Measurements from ENCODE around the gene RAB7B. TPM values are rescaled to one million over a fixed set of nuclear protein-coding genes. Genes with fewer than 3 reads are reported as not detected.

The RAB7B gene
- total and polyA plus RNA-seq, 2 donors = 6.4 to 8.6 TPM

DNA sequence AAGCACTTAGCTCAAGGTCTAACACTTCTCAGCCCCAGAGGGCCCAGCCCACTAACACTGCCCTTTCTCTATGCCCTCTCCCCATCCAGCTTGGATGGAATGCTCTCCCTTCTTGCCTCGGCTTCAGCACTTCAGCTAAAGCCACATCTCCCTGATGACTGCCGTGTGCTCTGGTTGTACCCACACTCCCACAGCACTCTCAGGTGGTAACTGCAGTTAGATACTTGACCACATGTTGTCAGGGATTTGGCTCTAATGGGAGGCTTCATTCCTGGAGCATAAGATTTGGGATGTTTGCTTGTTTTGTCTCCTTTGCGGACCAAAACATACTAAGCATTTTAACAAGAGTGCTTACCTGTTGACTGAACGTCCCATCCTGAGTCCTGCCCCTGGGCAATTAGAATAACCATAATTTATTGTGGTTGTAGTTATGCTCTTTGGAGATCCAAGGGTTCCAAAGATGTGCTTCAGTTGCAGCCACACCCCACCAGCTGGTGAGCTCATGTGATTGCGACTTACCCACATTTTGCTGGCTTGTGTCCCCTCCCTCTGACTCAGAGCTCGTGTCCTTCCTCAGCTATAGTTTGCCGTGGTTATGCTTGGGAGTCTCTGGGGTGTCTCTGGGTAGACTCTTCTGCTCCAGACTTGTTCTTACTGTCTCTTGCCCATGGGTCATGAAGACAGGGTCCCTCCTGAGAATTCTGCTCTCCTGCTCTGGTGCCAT, 52.2 kb downstream of the RAB7B start:
- Histone ChIP-seq H3K36me3 (ENCODE audit: control insufficient read depth in 2 of 2, insufficient read depth in 2 of 2, low read length in 1 of 2) (no peaks in the 10 kb centered on the region), H3K4me1 (ENCODE audit: control insufficient read depth in 2 of 2, insufficient read depth in 2 of 2, low read length in 2 of 2) (peaks cover 0 to 3% of the 10 kb centered on the region in 2 donors), H3K4me3 (ENCODE audit: low read length in 2 of 2) (no peak overlapping the region), H3K27ac (ENCODE audit: low read depth in 1 of 2, low read length in 1 of 2) (no peak overlapping the region), H3K9me3 (ENCODE audit: control insufficient read depth in 2 of 2, insufficient read depth in 1 of 2, low read length in 1 of 2) (no peaks in the 10 kb centered on the region), H3K27me3 (ENCODE audit: control insufficient read depth in 2 of 2, insufficient read depth in 1 of 2, low read length in 1 of 2) (peaks cover 0 to 5% of the 10 kb centered on the region in 2 donors)
- DNase-seq (ENCODE audit: low read depth in 6 of 9, low spot score in 9 of 9) = no peak
- 92% methylated on average over 7 of the region's 7 CpGs for WGBS

DNA sequence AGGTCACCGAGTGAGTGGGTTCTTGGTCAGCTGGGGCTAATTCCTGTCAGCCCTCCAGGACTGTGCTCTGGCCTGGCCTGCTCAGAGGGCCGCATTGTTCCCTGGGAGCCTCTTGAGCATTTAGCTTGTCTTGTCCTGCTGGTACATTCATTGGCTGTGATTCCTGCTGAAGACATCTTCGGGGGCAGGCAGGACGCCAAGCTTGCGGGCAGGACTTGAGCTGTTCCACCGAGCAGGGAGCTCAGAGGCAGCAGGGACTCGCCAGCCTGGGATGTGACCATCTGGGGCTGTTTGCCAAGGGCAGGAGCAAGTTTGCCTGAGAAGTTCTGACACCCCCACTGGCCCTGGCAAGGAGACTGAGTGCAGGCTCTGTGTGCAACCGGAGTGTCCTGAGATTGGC, 52.9 kb downstream of the RAB7B start:
- no peak overlapping the region for H3K27ac ChIP-seq (ENCODE audit: low read depth in 1 of 2, low read length in 1 of 2)
- DNase-seq (ENCODE audit: low read depth in 6 of 9, low spot score in 9 of 9) = no peak
- H3K9me3 ChIP-seq (ENCODE audit: control insufficient read depth in 2 of 2, insufficient read depth in 1 of 2, low read length in 1 of 2) = no peaks in the 10 kb centered on the region
- 90% methylated on average over 8 of the region's 8 CpGs for WGBS
- peaks cover 0 to 4% of the 10 kb centered on the region in 2 donors for H3K27me3 ChIP-seq (ENCODE audit: control insufficient read depth in 2 of 2, insufficient read depth in 1 of 2, low read length in 1 of 2)
- no peak overlapping the region for H3K4me3 ChIP-seq (ENCODE audit: low read length in 2 of 2)
- peaks cover 0 to 3% of the 10 kb centered on the region in 2 donors for H3K4me1 ChIP-seq (ENCODE audit: control insufficient read depth in 2 of 2, insufficient read depth in 2 of 2, low read length in 2 of 2)
- H3K36me3 ChIP-seq (ENCODE audit: control insufficient read depth in 2 of 2, insufficient read depth in 2 of 2, low read length in 1 of 2) = no peaks in the 10 kb centered on the region

DNA sequence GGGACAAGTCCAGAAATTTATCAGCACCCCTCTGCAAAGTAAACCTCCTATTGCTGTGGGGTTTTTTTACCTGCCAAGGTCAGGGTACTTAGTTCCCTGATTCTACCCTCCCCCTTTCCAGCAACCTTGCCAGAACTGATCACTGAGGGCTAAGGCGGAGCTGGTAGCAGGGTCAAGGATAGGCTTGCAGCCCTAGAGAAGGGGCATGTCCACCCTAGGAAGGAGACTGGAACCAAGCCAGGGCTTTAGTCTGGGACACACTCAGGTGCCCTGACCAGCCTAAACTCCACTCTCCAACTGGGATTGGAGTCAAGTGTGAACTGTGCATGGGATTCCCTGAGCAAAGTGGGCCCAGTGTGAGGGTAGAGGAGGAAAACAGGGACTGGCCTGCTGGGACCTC, 53.4 kb downstream of the RAB7B start:
- DNase-seq (ENCODE audit: low read depth in 6 of 9, low spot score in 9 of 9) = no peak
- no peak overlapping the region for H3K27ac ChIP-seq (ENCODE audit: low read depth in 1 of 2, low read length in 1 of 2)
- WGBS = 95% methylated on average over 1 of the region's 1 CpG
- H3K9me3 ChIP-seq (ENCODE audit: control insufficient read depth in 2 of 2, insufficient read depth in 1 of 2, low read length in 1 of 2) = no peaks in the 10 kb centered on the region
- peaks cover 0 to 3% of the 10 kb centered on the region in 2 donors for H3K4me1 ChIP-seq (ENCODE audit: control insufficient read depth in 2 of 2, insufficient read depth in 2 of 2, low read length in 2 of 2)
- H3K27me3 ChIP-seq (ENCODE audit: control insufficient read depth in 2 of 2, insufficient read depth in 1 of 2, low read length in 1 of 2) = no peaks in the 10 kb centered on the region
- no peak overlapping the region for H3K4me3 ChIP-seq (ENCODE audit: low read length in 2 of 2)
- H3K36me3 ChIP-seq (ENCODE audit: control insufficient read depth in 2 of 2, insufficient read depth in 2 of 2, low read length in 1 of 2) = no peaks in the 10 kb centered on the region

DNA sequence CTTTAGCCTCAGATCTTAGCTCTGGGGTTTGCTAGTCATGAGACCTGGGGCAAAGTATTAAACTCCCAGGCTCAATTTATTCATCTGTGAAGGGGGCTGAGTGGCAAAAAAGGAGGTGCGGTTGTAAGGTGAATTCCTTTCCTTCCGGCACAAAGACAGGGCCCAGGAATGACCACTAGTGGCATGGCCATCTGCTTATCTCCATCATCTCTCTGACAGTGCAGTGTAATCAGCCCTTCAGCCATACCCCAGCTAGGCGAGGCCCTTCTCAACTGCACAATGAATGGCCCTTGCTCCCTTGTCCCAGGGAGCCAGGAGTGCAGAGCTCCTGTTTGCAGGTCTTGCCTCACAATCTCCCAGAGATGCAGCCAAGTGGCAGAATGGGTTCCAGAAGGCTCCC, 54.3 kb downstream of the RAB7B start:
- H3K36me3 ChIP-seq (ENCODE audit: control insufficient read depth in 2 of 2, insufficient read depth in 2 of 2, low read length in 1 of 2) = no peaks in the 10 kb centered on the region
- DNase-seq (ENCODE audit: low read depth in 6 of 9, low spot score in 9 of 9) = no peak
- peaks cover 0 to 3% of the 10 kb centered on the region in 2 donors for H3K4me1 ChIP-seq (ENCODE audit: control insufficient read depth in 2 of 2, insufficient read depth in 2 of 2, low read length in 2 of 2)
- no peak overlapping the region for H3K27ac ChIP-seq (ENCODE audit: low read depth in 1 of 2, low read length in 1 of 2)
- no peaks in the 10 kb centered on the region for H3K27me3 ChIP-seq (ENCODE audit: control insufficient read depth in 2 of 2, insufficient read depth in 1 of 2, low read length in 1 of 2)
- WGBS = 99% methylated on average over 3 of the region's 3 CpGs
- H3K4me3 ChIP-seq (ENCODE audit: low read length in 2 of 2) = no peak overlapping the region
- H3K9me3 ChIP-seq (ENCODE audit: control insufficient read depth in 2 of 2, insufficient read depth in 1 of 2, low read length in 1 of 2) = no peaks in the 10 kb centered on the region

DNA sequence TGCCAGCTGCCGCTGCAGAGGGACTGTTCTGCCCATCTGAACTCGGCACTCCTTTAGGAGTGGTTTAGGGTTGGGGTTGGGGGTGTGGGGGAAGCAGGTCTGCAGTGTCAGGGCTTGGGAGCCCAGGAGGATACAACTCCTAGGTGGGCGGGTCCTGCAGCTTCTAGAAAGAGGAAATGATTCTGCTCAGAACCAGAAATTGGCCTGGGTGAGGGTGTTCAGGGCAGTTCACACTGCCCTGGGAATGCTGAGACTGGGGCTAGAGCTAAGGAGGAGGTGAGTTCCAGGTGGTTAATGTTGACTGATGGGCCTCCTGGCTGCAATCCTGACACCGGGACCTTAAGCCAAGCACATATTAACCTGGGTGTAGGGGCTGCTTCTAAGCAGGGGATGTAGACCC, 55.2 kb downstream of the RAB7B start:
- H3K9me3 ChIP-seq (ENCODE audit: control insufficient read depth in 2 of 2, insufficient read depth in 1 of 2, low read length in 1 of 2) = no peaks in the 10 kb centered on the region
- DNase-seq (ENCODE audit: low read depth in 6 of 9, low spot score in 9 of 9) = no peak
- H3K27ac ChIP-seq (ENCODE audit: low read depth in 1 of 2, low read length in 1 of 2) = no peak overlapping the region
- 88% methylated on average over 4 of the region's 4 CpGs for WGBS
- peaks cover 0 to 3% of the 10 kb centered on the region in 2 donors for H3K4me1 ChIP-seq (ENCODE audit: control insufficient read depth in 2 of 2, insufficient read depth in 2 of 2, low read length in 2 of 2)
- no peak overlapping the region for H3K4me3 ChIP-seq (ENCODE audit: low read length in 2 of 2)
- peaks cover 0 to 8% of the 10 kb centered on the region in 2 donors for H3K27me3 ChIP-seq (ENCODE audit: control insufficient read depth in 2 of 2, insufficient read depth in 1 of 2, low read length in 1 of 2)
- H3K36me3 ChIP-seq (ENCODE audit: control insufficient read depth in 2 of 2, insufficient read depth in 2 of 2, low read length in 1 of 2) = no peaks in the 10 kb centered on the region

DNA sequence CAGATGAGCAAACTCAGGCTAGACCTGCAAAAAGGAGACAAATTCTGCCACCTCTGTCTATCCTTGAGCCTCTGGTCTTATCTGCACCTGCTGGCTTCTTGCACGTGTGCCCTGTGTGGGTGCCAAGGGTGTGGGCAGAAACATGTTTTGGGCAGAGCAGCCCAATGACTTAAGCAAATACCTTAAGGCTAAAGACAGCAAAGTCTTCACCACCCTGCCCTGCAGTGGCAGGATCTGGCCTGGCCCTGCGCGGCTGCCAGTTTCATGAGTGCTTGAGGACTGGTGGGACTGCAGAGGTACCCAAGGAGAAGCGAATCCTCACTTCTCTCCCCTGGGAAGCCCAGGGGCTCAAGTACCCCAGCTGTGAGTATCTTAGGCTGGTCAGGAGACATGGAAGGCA, 56.2 kb downstream of the RAB7B start:
- Histone ChIP-seq H3K9me3 (ENCODE audit: control insufficient read depth in 2 of 2, insufficient read depth in 1 of 2, low read length in 1 of 2) (no peaks in the 10 kb centered on the region), H3K4me3 (ENCODE audit: low read length in 2 of 2) (no peak overlapping the region), H3K4me1 (ENCODE audit: control insufficient read depth in 2 of 2, insufficient read depth in 2 of 2, low read length in 2 of 2) (peaks cover 0 to 3% of the 10 kb centered on the region in 2 donors), H3K27ac (ENCODE audit: low read depth in 1 of 2, low read length in 1 of 2) (no peak overlapping the region), H3K27me3 (ENCODE audit: control insufficient read depth in 2 of 2, insufficient read depth in 1 of 2, low read length in 1 of 2) (peaks cover 0 to 15% of the 10 kb centered on the region in 2 donors), H3K36me3 (ENCODE audit: control insufficient read depth in 2 of 2, insufficient read depth in 2 of 2, low read length in 1 of 2) (no peaks in the 10 kb centered on the region)
- 87% methylated on average over 4 of the region's 4 CpGs for WGBS
- no peak for DNase-seq (ENCODE audit: low read depth in 6 of 9, low spot score in 9 of 9)

DNA sequence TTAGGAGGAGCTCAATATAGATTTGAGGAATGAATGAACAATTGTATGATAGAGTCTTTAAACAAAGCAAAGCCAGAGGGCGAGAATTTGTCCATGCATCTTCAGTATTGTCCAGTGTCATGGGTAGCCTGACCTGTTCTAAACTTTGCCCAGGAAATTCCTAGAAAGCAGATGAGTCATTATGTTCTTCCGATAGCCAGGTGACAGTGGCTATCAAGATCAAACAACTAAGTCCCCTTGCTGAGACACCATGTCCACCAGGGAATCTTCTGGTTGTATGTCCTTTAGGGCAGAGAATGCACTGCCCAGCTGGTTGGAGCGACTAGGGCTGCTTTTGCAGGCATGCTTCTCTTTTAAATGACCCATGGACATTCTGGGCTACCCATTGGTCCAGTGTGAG, 58.1 kb downstream of the RAB7B start:
- Histone ChIP-seq H3K4me3 (ENCODE audit: low read length in 2 of 2) (no peak overlapping the region), H3K9me3 (ENCODE audit: control insufficient read depth in 2 of 2, insufficient read depth in 1 of 2, low read length in 1 of 2) (no peaks in the 10 kb centered on the region), H3K27me3 (ENCODE audit: control insufficient read depth in 2 of 2, insufficient read depth in 1 of 2, low read length in 1 of 2) (peaks cover 0 to 19% of the 10 kb centered on the region in 2 donors), H3K27ac (ENCODE audit: low read depth in 1 of 2, low read length in 1 of 2) (no peak overlapping the region), H3K4me1 (ENCODE audit: control insufficient read depth in 2 of 2, insufficient read depth in 2 of 2, low read length in 2 of 2) (no peaks in the 10 kb centered on the region), H3K36me3 (ENCODE audit: control insufficient read depth in 2 of 2, insufficient read depth in 2 of 2, low read length in 1 of 2) (no peaks in the 10 kb centered on the region)
- no peak for DNase-seq (ENCODE audit: low read depth in 6 of 9, low spot score in 9 of 9)
- 96% methylated on average over 3 of the region's 3 CpGs for WGBS

DNA sequence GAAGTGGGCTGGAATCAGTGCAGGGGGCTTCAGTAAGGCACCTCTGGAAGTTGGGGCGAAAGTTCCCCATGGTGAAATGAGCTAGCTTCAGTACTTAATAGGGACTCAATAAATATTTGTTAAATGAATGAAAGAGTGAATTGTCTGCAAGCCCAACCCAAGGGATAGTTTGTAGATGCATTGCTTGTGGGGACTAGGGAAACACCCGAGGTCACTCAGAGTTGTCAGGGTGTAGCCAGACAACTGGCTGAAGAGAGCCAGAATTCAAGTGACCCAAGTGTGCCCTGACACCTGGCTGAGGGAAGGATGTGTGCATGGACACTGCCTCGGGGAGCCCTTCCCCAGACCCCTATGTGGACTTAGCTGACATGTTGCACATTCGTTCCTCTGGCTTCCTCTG, 58.7 kb downstream of the RAB7B start:
- no peaks in the 10 kb centered on the region for H3K9me3 ChIP-seq (ENCODE audit: control insufficient read depth in 2 of 2, insufficient read depth in 1 of 2, low read length in 1 of 2)
- H3K4me1 ChIP-seq (ENCODE audit: control insufficient read depth in 2 of 2, insufficient read depth in 2 of 2, low read length in 2 of 2) = no peaks in the 10 kb centered on the region
- DNase-seq (ENCODE audit: low read depth in 6 of 9, low spot score in 9 of 9) = no peak
- H3K27me3 ChIP-seq (ENCODE audit: control insufficient read depth in 2 of 2, insufficient read depth in 1 of 2, low read length in 1 of 2) = peaks cover 0 to 21% of the 10 kb centered on the region in 2 donors
- no peak overlapping the region for H3K4me3 ChIP-seq (ENCODE audit: low read length in 2 of 2)
- 89% methylated on average over 4 of the region's 4 CpGs for WGBS
- H3K36me3 ChIP-seq (ENCODE audit: control insufficient read depth in 2 of 2, insufficient read depth in 2 of 2, low read length in 1 of 2) = no peaks in the 10 kb centered on the region
- no peak overlapping the region for H3K27ac ChIP-seq (ENCODE audit: low read depth in 1 of 2, low read length in 1 of 2)

DNA sequence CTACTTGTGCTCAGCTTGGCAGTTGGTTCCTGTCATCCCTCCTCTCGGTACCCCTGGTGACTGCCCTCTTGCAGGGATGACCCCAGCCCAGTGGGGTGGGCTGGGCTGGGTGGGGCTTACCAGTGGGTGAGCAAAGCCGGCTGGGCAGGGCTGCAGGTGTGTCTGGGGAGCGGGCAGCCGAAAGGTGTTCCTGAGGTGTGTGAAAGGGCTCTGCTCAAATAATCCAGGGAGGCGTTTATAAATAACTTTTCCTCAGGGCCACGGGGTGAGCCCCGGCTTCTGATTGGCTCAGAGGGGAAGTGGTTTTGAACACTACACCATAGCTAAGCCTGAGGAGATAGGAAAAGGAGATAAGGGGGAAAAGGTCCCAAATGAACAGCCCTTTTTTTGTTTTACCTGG, 60.0 kb downstream of the RAB7B start, which contains the start of gene SLC26A9:
TSS of gene SLC26A9 (minus strand) at position 212 of the 400 bp plus-strand sequence. CDS start 7,636 bp downstream, outside the sequence.
- DNase-seq (ENCODE audit: low read depth in 6 of 9, low spot score in 9 of 9) = no peak
- 43% methylated on average over 7 of the region's 7 CpGs for WGBS
- H3K27ac ChIP-seq (ENCODE audit: low read depth in 1 of 2, low read length in 1 of 2) = no peak within 1 kb of the TSS
- H3K27me3 ChIP-seq (ENCODE audit: control insufficient read depth in 2 of 2, insufficient read depth in 1 of 2, low read length in 1 of 2) = peaks cover 0 to 28% of the 10 kb centered on the region in 2 donors
- no peak within 1 kb of the TSS for H3K4me3 ChIP-seq (ENCODE audit: low read length in 2 of 2)
- no peaks in the 10 kb centered on the region for H3K4me1 ChIP-seq (ENCODE audit: control insufficient read depth in 2 of 2, insufficient read depth in 2 of 2, low read length in 2 of 2)
- H3K9me3 ChIP-seq (ENCODE audit: control insufficient read depth in 2 of 2, insufficient read depth in 1 of 2, low read length in 1 of 2) = no peaks in the 10 kb centered on the region
- H3K36me3 ChIP-seq (ENCODE audit: control insufficient read depth in 2 of 2, insufficient read depth in 2 of 2, low read length in 1 of 2) = no peaks in the 10 kb centered on the region
